WI38 (cell line): ENCODE results near the gene ST6GALNAC5.
A peak's percentile ranks its signal among the peaks of the same experiment; 100 is the strongest.
"Not testable (repeated sequence)": the region's sequence is repeated elsewhere in the genome, so short reads cannot be mapped to it uniquely, and the experiment has no call there.

Source experiments
- H3K4me3 ChIP-seq: 2 replicates; pipeline ENCODE4 v1.5.1; 2011; ENCODE audit warnings: low read depth, mild to moderate bottlenecking, control low read depth, low read length
- TF ChIP-seq, protein P1 (sequence below): IDR thresholded peaks from 2 replicates; pipeline ENCODE4 v1.5.1; 2012; ENCODE audit warnings: low read depth, mild to moderate bottlenecking, control low read depth, low read length

The ST6GALNAC5 gene

DNA sequence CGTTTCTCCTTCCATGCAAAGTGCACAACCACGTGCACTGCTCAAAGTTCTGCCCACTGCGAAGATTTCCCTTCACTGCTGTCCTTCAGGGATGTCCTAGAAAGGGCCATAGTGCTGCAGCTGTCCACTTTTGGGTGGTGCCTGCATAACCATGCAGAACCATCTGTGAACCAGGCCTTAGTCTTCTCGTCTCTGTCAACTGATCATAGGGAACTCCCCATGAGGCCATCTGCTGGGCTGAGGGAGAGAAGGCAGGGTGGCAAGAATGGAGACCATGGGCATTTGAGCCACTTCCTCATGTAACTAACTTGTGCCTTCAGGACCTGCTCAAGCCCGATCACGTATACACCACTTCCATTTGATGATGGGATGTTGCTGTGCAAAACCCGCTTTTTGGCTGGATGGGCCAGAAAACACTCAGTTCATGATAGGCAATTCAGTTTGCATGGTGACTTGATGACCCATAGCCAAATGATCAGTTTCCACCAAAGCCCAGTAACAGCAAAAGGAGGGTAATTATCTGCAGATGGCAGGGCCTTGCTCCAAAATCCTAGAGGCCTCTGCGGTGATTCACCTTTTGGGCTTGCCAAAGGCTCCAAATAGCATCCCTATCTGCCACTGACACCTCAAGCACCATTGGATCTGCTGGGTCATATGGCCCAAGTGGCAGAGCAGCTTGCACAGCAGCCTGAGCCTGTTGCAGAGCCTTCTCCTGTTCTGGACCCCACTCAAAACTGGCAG, 9.5 kb downstream of the ST6GALNAC5 start:
- H3K4me3 ChIP-seq, result no peak overlapping the region
- TF ChIP-seq, protein P1, sequence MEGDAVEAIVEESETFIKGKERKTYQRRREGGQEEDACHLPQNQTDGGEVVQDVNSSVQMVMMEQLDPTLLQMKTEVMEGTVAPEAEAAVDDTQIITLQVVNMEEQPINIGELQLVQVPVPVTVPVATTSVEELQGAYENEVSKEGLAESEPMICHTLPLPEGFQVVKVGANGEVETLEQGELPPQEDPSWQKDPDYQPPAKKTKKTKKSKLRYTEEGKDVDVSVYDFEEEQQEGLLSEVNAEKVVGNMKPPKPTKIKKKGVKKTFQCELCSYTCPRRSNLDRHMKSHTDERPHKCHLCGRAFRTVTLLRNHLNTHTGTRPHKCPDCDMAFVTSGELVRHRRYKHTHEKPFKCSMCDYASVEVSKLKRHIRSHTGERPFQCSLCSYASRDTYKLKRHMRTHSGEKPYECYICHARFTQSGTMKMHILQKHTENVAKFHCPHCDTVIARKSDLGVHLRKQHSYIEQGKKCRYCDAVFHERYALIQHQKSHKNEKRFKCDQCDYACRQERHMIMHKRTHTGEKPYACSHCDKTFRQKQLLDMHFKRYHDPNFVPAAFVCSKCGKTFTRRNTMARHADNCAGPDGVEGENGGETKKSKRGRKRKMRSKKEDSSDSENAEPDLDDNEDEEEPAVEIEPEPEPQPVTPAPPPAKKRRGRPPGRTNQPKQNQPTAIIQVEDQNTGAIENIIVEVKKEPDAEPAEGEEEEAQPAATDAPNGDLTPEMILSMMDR, result no peak

DNA sequence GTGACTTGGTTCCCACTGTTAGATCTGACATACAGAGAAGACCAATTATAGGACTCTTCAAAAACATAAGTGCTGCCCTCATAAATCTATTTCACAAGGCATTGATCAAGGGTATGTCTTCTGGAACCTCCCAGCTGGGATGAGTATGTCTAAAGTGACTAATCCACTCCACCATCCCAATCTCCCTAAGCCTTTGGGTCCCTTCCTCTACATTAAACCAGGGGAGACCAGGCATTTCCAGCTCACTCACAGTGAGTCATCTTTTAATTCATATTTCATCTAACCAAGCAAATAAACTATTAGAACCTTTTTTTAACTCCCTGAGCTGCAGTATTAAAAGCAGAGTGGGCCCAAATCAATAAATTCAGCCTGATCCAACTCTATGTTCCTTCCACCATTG, 11.7 kb downstream of the ST6GALNAC5 start:
- H3K4me3 ChIP-seq, result not testable (repeated sequence)

DNA sequence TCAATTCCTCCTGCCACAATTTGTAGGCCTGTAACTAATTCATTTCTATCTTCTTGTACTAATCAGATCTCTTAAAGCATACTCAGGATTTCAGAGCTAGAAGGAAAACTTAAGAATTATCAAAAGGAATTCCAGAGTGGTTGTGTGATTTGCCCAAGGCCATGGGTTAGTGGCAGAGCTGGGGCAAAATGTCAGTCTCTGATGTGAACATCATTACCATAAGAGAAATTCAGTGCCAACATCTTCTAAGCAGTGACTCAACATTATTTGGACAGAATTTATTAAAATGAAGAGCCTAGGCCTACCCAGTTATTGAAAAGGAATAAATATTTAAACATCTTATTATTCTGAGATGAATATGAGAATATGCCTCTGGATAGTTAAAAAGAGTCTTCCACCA, 14.5 kb downstream of the ST6GALNAC5 start:
- TF ChIP-seq, protein P1, result no peak
- no peak overlapping the region for H3K4me3 ChIP-seq

DNA sequence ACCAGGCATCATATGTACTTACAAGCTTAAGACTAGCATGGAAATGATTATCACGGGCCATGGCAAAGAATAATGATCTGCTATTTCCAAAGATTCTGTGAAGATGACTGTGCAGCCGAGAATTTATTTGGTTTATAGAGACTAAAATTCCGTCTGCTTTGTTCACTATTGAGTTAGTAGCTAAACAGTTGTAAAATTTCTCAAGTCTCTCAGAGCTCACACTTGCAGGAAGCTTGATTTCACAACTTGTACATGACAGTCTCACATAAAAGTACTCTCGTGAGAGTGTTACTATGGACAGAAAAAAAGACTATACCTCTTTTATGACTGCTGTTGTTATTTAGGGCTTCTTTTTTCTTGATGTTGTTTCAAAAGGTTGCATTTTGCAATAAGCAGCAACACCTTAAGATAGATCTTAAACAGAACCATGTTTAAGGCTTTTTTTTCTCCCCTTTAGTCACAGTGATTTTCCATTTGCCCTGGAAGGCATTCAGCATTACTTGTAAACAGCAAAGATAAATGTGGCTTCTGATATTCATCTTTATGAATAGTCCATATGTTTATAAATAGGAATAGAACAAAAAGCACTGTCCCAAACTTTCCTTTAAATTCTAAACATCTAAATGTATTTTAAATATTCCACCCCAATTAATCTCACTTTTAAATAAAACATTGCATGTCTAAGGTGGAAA, 24.8 kb downstream of the ST6GALNAC5 start:
- TF ChIP-seq, protein P1, result no peak
- no peak overlapping the region for H3K4me3 ChIP-seq

DNA sequence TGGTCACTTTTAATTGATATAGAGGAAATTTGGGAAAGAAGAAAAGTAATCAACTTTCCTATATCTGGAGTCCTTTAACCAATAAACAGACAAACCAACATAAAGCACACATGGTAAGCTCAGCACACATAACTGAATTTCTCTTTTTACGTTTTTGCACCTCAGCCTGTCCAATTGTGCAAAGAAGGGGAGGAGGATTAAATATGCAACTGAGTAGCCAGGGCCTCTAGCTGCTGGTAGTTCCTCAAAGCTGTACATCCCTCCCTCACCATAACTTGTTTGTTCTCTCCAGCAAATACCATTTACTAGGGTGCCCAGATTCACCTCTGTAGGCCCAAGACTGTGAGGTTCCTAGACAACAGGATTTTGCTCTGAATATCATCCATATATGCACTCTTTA, 25.4 kb downstream of the ST6GALNAC5 start:
- TF ChIP-seq, protein P1, result no peak
- no peak overlapping the region for H3K4me3 ChIP-seq

DNA sequence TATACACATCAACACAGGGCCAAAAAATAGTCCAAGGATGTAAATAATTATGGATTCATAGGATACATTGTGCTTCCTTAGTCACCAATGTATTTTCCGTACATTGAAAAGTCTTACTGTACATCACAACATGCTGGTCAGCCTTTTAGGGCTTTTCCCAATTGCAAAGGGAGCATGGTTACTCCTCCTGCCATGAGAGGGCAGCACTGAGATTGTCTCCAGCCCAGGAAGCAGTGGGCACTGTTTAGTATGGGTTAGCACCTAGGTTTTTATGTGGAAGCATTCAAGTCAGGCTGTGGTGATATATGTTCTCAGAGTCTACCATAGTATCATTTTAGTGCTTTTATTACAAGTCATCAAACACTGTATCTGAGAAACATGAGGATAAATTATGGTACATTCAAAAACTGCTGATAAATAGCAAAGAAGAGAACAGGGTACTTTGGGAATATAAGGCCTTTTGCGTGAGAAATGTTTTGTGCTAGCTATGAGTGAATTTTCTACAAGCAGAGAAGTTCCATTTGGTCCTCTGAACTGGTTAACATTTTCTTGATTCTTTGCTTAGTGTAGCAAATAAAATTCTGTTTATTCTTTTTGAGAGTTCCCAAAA, 34.0 kb downstream of the ST6GALNAC5 start:
- TF ChIP-seq, protein P1, result peak; percentile 78

DNA sequence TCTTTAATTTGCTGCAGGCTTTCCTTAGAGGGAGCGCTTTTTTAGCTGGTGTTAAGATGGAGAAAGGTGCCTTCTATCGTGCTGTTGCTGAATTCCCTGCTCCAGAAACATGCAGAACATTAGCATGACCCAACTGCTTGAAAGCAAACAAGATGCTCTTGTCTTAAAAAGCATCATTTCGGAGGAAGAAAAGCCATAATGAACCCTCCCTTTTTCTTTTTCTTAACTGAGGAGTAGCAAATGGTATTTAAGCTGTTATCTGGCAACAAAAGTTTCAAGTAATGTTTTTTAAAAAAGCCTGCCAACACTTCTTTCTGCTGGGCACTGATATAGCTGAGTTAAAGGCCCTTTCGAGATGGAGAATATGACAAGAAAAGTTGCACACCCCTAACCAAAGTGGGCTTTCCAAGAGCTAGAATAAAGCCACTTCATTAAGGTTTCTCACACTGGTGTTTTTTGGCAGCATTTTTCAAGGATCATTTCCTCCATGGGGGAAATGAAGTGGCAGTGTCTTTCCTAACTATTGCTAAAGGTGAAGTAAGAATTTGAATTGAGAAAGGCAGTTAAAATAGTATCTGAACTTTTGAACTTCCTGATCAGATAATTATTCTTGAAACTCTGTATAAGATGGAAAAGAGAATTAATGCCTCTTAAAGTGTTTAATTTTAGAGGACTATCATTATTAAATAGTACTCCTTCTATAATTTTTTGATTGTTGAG, 38.8 kb downstream of the ST6GALNAC5 start:
- TF ChIP-seq, protein P1, result no peak

More for the DNA sequence above, 34.0 kb downstream of the ST6GALNAC5 start:
- H3K4me3 ChIP-seq, result no peak overlapping the region

More for the DNA sequence above, 38.8 kb downstream of the ST6GALNAC5 start:
- H3K4me3 ChIP-seq, result no peak overlapping the region
